Mesenchymal stem cell (in vitro differentiated cells and primary cell): Measurements from ENCODE around the gene CHN2.

Experiments
- DNase-seq: peaks from one replicate; pipeline ENCODE4 v3.0.0-alpha.2; 2013
- H2AFZ ChIP-seq: one replicate; pipeline ENCODE4 v1.6.1; 2013; ENCODE audit warnings: low read depth, mild to moderate bottlenecking, control low read depth, inconsistent platforms, low read length, moderate library complexity
- H2AK5ac ChIP-seq: 2 replicates; pipeline ENCODE4 v1.6.1; 2013; ENCODE audit warnings: low read length, moderate library complexity, mild to moderate bottlenecking, inconsistent platforms; ENCODE audit not compliant: severe bottlenecking
- H2BK120ac ChIP-seq: one replicate; pipeline ENCODE4 v1.6.1; 2013; ENCODE audit warnings: low read depth, mild to moderate bottlenecking, inconsistent platforms, low read length, moderate library complexity
- H2BK12ac ChIP-seq, 2 experiments: one replicate each; pipeline ENCODE4 v1.6.1; 2013; ENCODE audit warnings: inconsistent platforms in 2 of 2, low read length in 2 of 2, mild to moderate bottlenecking in 2 of 2, moderate library complexity in 2 of 2, control low read depth in 1 of 2
- H2BK15ac ChIP-seq: one replicate; pipeline ENCODE4 v1.6.1; 2013; ENCODE audit warnings: mild to moderate bottlenecking, low read depth, inconsistent platforms; ENCODE audit not compliant: poor library complexity, severe bottlenecking
- H2BK5ac ChIP-seq: 2 replicates; pipeline ENCODE4 v1.6.1; 2013; ENCODE audit warnings: low read depth, mild to moderate bottlenecking, low read length, control low read depth, inconsistent platforms; ENCODE audit not compliant: poor library complexity, severe bottlenecking
- H3K14ac ChIP-seq, 2 experiments: one replicate each; pipeline ENCODE4 v1.6.1; 2013; ENCODE audit warnings: inconsistent platforms in 2 of 2, low read length in 2 of 2, control low read depth in 1 of 2, mild to moderate bottlenecking in 1 of 2, moderate library complexity in 1 of 2
- H3K18ac ChIP-seq, 2 experiments: one replicate each; pipeline ENCODE4 v1.6.1; 2013; ENCODE audit warnings: inconsistent platforms in 2 of 2, low read length in 2 of 2, control low read depth in 1 of 2, low read depth in 1 of 2, mild to moderate bottlenecking in 1 of 2
- H3K23ac ChIP-seq, 2 experiments: one replicate each; pipeline ENCODE4 v1.6.1; 2013; ENCODE audit warnings: inconsistent platforms in 2 of 2, low read length in 2 of 2, mild to moderate bottlenecking in 2 of 2, moderate library complexity in 2 of 2, control low read depth in 1 of 2
- H3K27ac ChIP-seq: 2 replicates; pipeline ENCODE4 v1.5.1; 2013; ENCODE audit warnings: mild to moderate bottlenecking, moderate library complexity, low read length, control low read depth, inconsistent platforms; ENCODE audit not compliant: poor library complexity, severe bottlenecking
- H3K27me3 ChIP-seq, 2 experiments: 2 replicates each; pipeline versions ENCODE4 v1.6.1 to v1.7.0; 2013; ENCODE audit warnings: low read length in 2 of 2, mild to moderate bottlenecking in 2 of 2, moderate library complexity in 2 of 2, control low read depth in 1 of 2, inconsistent platforms in 1 of 2; ENCODE audit not compliant: control insufficient read depth in 1 of 2, insufficient read depth in 1 of 2
- H3K36me3 ChIP-seq, 2 experiments: 2 replicates each; pipeline versions ENCODE4 v1.6.1 to v1.7.0; 2013; ENCODE audit warnings: low read length in 2 of 2, control low read depth in 1 of 2, inconsistent platforms in 1 of 2, low read depth in 1 of 2, mild to moderate bottlenecking in 1 of 2; ENCODE audit not compliant: insufficient read depth in 2 of 2, control insufficient read depth in 1 of 2
- H3K4ac ChIP-seq, 2 experiments: one replicate each; pipeline ENCODE4 v1.6.1; 2013; ENCODE audit warnings: inconsistent platforms in 2 of 2, low read length in 2 of 2, mild to moderate bottlenecking in 2 of 2, moderate library complexity in 2 of 2, control low read depth in 1 of 2, low read depth in 1 of 2
- H3K4me1 ChIP-seq: 2 replicates; pipeline ENCODE4 v1.6.1; 2013; ENCODE audit warnings: low read depth, low read length, control low read depth; ENCODE audit not compliant: control insufficient read depth, insufficient read depth
- H3K4me2 ChIP-seq: 2 replicates; pipeline ENCODE4 v1.6.1; 2013; ENCODE audit warnings: low read length, mild to moderate bottlenecking, inconsistent platforms; ENCODE audit not compliant: poor library complexity, severe bottlenecking
- H3K4me3 ChIP-seq, 2 experiments: 2 replicates each; pipeline versions ENCODE4 v1.5.1 to v1.7.0; 2013; ENCODE audit warnings: low read length in 2 of 2, mild to moderate bottlenecking in 2 of 2, control low read depth in 1 of 2, low read depth in 1 of 2; ENCODE audit not compliant: insufficient read depth in 1 of 2
- H3K79me1 ChIP-seq: replicated peaks from 2 replicates; pipeline ENCODE4 v1.6.1; 2013; ENCODE audit warnings: mild to moderate bottlenecking, control low read depth, low read length, inconsistent platforms; ENCODE audit not compliant: poor library complexity, severe bottlenecking
- H3K9ac ChIP-seq: 2 replicates; pipeline ENCODE4 v1.7.0; 2013; ENCODE audit warnings: mild to moderate bottlenecking, low read length, moderate library complexity
- H3K9me3 ChIP-seq: 2 replicates; pipeline ENCODE4 v1.7.0; 2013; ENCODE audit warnings: mild to moderate bottlenecking, low read length; ENCODE audit not compliant: control insufficient read depth
- H4K8ac ChIP-seq: one replicate; pipeline ENCODE4 v1.6.1; 2013; ENCODE audit warnings: inconsistent platforms, mild to moderate bottlenecking, low read length, moderate library complexity
- H4K91ac ChIP-seq: one replicate; pipeline ENCODE4 v1.6.1; 2013; ENCODE audit warnings: mild to moderate bottlenecking, low read length, inconsistent platforms
- WGBS: methylation state at CpG from one replicate; pipeline ENCODE4 v1.1.7; 2013; ENCODE audit warnings: mixed read lengths; 5-methylcytosine and 5-hydroxymethylcytosine counted together

CHN2 gene

GRCh38 chr7:29510028-29510427 lies 315.5 kb downstream of the CHN2 start:
- H3K4me1 ChIP-seq = no peaks in the 10 kb centered on the region
- H4K91ac ChIP-seq = no peak overlapping the region
- H2AK5ac ChIP-seq = no peak overlapping the region
- 97% methylated on average over 3 of the region's 4 CpGs for WGBS
- no peak overlapping the region for H3K4ac ChIP-seq
- H3K4me3 ChIP-seq = no peak overlapping the region
- no peak overlapping the region for H3K27ac ChIP-seq
- H2BK120ac ChIP-seq = no peak overlapping the region
- H3K36me3 ChIP-seq = no peaks in the 10 kb centered on the region
- H4K8ac ChIP-seq = no peak overlapping the region
- no peaks in the 10 kb centered on the region for H3K79me1 ChIP-seq
- no peaks in the 10 kb centered on the region for H3K9me3 ChIP-seq
- no peak overlapping the region for H3K14ac ChIP-seq
- no peak for DNase-seq
- H2AFZ ChIP-seq = no peak overlapping the region
- no peak overlapping the region for H2BK15ac ChIP-seq
- no peak overlapping the region for H3K23ac ChIP-seq
- H3K18ac ChIP-seq = no peak overlapping the region
- H3K27me3 ChIP-seq = no peaks in the 10 kb centered on the region
- H2BK5ac ChIP-seq = no peak overlapping the region
- no peak overlapping the region for H3K9ac ChIP-seq
- H3K4me2 ChIP-seq = no peak overlapping the region
- no peak overlapping the region for H2BK12ac ChIP-seq

GRCh38 chr7:29511337-29511736 lies 316.8 kb downstream of the CHN2 start:
- Histone ChIP-seq H3K36me3 (no peaks in the 10 kb centered on the region), H3K4me1 (no peaks in the 10 kb centered on the region), H3K27ac (no peak overlapping the region), H3K23ac (no peak overlapping the region), H3K4me3 (no peak overlapping the region), H2BK15ac (no peak overlapping the region), H3K9ac (no peak overlapping the region), H3K27me3 (no peaks in the 10 kb centered on the region), H2AFZ (no peak overlapping the region), H2AK5ac (no peak overlapping the region), H4K91ac (no peak overlapping the region), H2BK5ac (no peak overlapping the region), H3K14ac (no peak overlapping the region), H3K4me2 (no peak overlapping the region), H2BK12ac (no peak overlapping the region), H3K9me3 (no peaks in the 10 kb centered on the region), H3K4ac (no peak overlapping the region), H4K8ac (no peak overlapping the region), H3K79me1 (no peaks in the 10 kb centered on the region), H3K18ac (no peak overlapping the region), H2BK120ac (no peak overlapping the region)
- WGBS = 86% methylated on average over 1 of the region's 1 CpG
- DNase-seq = no peak

DNA sequence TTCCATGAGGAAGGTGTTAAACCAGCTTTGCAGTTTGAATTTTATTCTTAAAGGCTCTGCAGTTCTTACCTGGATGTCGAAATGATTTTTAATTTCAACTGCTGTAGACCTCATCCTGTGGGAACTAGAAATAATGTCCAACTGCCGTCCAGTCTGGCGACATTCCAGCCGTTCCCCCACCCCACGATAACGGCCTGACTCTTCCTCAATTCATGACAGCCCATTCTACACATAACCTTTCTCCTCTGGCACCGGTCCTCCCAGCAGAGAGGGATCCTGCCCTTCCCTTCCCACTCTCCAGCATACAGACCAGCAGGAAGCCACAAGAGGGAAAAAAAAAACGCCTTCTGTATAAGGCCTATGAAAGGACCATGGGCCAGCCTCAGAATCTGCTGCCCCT lies 317.3 kb downstream of the CHN2 start:
- H3K9ac ChIP-seq = no peak overlapping the region
- H3K4ac ChIP-seq = no peak overlapping the region
- H2AFZ ChIP-seq = no peak overlapping the region
- H2BK5ac ChIP-seq = no peak overlapping the region
- no peak overlapping the region for H3K27ac ChIP-seq
- H3K4me3 ChIP-seq = no peak overlapping the region
- H2AK5ac ChIP-seq = no peak overlapping the region
- no peak overlapping the region for H3K4me2 ChIP-seq
- no peak overlapping the region for H2BK15ac ChIP-seq
- H4K91ac ChIP-seq = no peak overlapping the region
- no peak overlapping the region for H2BK12ac ChIP-seq
- H3K23ac ChIP-seq = no peak overlapping the region
- 87% methylated on average over 7 of the region's 8 CpGs for WGBS
- H3K9me3 ChIP-seq = no peaks in the 10 kb centered on the region
- no peak overlapping the region for H2BK120ac ChIP-seq
- no peak overlapping the region for H3K18ac ChIP-seq
- H3K27me3 ChIP-seq = no peaks in the 10 kb centered on the region
- no peaks in the 10 kb centered on the region for H3K36me3 ChIP-seq
- H3K14ac ChIP-seq = no peak overlapping the region
- no peaks in the 10 kb centered on the region for H3K79me1 ChIP-seq
- no peak for DNase-seq
- H3K4me1 ChIP-seq = no peaks in the 10 kb centered on the region
- H4K8ac ChIP-seq = no peak overlapping the region

- no peak overlapping the region for H3K9ac ChIP-seq
- 100% methylated on average over 2 of the region's 2 CpGs for WGBS
These were observed 321.9 kb downstream of the CHN2 start for GRCh38 chr7:29516491-29516890.

More at GRCh38 chr7:29516491-29516890, 321.9 kb downstream of the CHN2 start:
- H3K27me3 ChIP-seq = no peaks in the 10 kb centered on the region
- H3K79me1 ChIP-seq = no peaks in the 10 kb centered on the region
- H2BK120ac ChIP-seq = no peak overlapping the region
- no peak overlapping the region for H4K91ac ChIP-seq
- H2AK5ac ChIP-seq = no peak overlapping the region
- H2BK12ac ChIP-seq = no peak overlapping the region
- H3K4me1 ChIP-seq = no peaks in the 10 kb centered on the region
- no peak overlapping the region for H4K8ac ChIP-seq
- H3K14ac ChIP-seq = no peak overlapping the region
- no peak overlapping the region for H3K4me3 ChIP-seq
- H3K4ac ChIP-seq = no peak overlapping the region
- no peak for DNase-seq
- H2BK15ac ChIP-seq = no peak overlapping the region
- no peak overlapping the region for H3K23ac ChIP-seq
- no peak overlapping the region for H3K4me2 ChIP-seq
- no peak overlapping the region for H2BK5ac ChIP-seq
- no peak overlapping the region for H3K18ac ChIP-seq
- H3K27ac ChIP-seq = no peak overlapping the region
- no peaks in the 10 kb centered on the region for H3K36me3 ChIP-seq
- H2AFZ ChIP-seq = no peak overlapping the region
- H3K9me3 ChIP-seq = peaks cover 5% of the 10 kb centered on the region
